ENCODE measurements around the gene STX17. TPM values are rescaled to one million over a fixed set of nuclear protein-coding genes. Genes with fewer than 3 reads are reported as not detected.

The STX17 gene
- total and polyA plus RNA-seq, 7 donors: 5.2 to 31.1 (median 19.6) TPM

- TF ChIP-seq CTCF (IDR thresholded peaks at IDR 0.05): no peak
- WGBS, 3 donors: 67 to 69% (median 67%) methylated on average over 2 of the region's 2 CpGs
- intact Hi-C loops (cut with DNase I): no loop called here
Observed at GRCh38 chr9:99878651-99879050, 27.8 kb upstream of the STX17 start.

GRCh38 chr9:99881769-99882168, 24.7 kb upstream of the STX17 start:
- DNase-seq (no peak), ATAC-seq (no peak)
- Histone ChIP-seq H3K27ac (no peak overlapping the region), H3K36me3 (ENCODE audit: insufficient read depth in 1 of 2, low read depth in 1 of 2) (no peaks in the 10 kb centered on the region), H3K27me3 (ENCODE audit: insufficient read depth in 3 of 3, low read length in 2 of 3) (no peaks in the 10 kb centered on the region), H3K4me1 (no peaks in the 10 kb centered on the region), H3K9me3 (no peaks in the 10 kb centered on the region), H3K4me3 (no peak overlapping the region)
- TF ChIP-seq CTCF (IDR thresholded peaks at IDR 0.05): no peak
- intact Hi-C loops (cut with DNase I): no loop called here

More at GRCh38 chr9:99878651-99879050, 27.8 kb upstream of the STX17 start:
- H3K4me1 ChIP-seq: no peaks in the 10 kb centered on the region
- ATAC-seq (no peak), DNase-seq (no peak)
- H3K9me3 ChIP-seq: no peaks in the 10 kb centered on the region
- no peak overlapping the region for H3K27ac ChIP-seq
- no peaks in the 10 kb centered on the region for H3K27me3 ChIP-seq (ENCODE audit: insufficient read depth in 3 of 3, low read length in 2 of 3)
- no peak overlapping the region for H3K4me3 ChIP-seq
- no peaks in the 10 kb centered on the region for H3K36me3 ChIP-seq (ENCODE audit: insufficient read depth in 1 of 2, low read depth in 1 of 2)

GRCh38 chr9:99885747-99886146, 20.7 kb upstream of the STX17 start:
- Histone ChIP-seq H3K4me1 (no peaks in the 10 kb centered on the region), H3K27me3 (ENCODE audit: insufficient read depth in 3 of 3, low read length in 2 of 3) (no peaks in the 10 kb centered on the region), H3K27ac (no peak overlapping the region), H3K4me3 (no peak overlapping the region), H3K36me3 (ENCODE audit: insufficient read depth in 1 of 2, low read depth in 1 of 2) (no peaks in the 10 kb centered on the region), H3K9me3 (no peaks in the 10 kb centered on the region)
- intact Hi-C loops (cut with DNase I): no loop called here
- no peak for TF ChIP-seq CTCF (IDR thresholded peaks at IDR 0.05)
- DNase-seq: no peak
- ATAC-seq: no peak
- WGBS, 3 donors: 67 to 79% (median 76%) methylated on average over 1 of the region's 1 CpG

GRCh38 chr9:99889120-99889519, 17.3 kb upstream of the STX17 start:
- DNase-seq (no peak), ATAC-seq (no peak)
- intact Hi-C loops (cut with DNase I): no loop called here
- no peak overlapping the region for H3K4me3 ChIP-seq
- no peak overlapping the region for H3K27ac ChIP-seq
- H3K27me3 ChIP-seq (ENCODE audit: insufficient read depth in 3 of 3, low read length in 2 of 3): no peaks in the 10 kb centered on the region
- H3K36me3 ChIP-seq (ENCODE audit: insufficient read depth in 1 of 2, low read depth in 1 of 2): no peaks in the 10 kb centered on the region
- TF ChIP-seq CTCF (IDR thresholded peaks at IDR 0.05): no peak
- H3K9me3 ChIP-seq: no peaks in the 10 kb centered on the region
- 88 to 97% (median 91%) methylated on average over 1 of the region's 1 CpG for WGBS, 3 donors
- H3K4me1 ChIP-seq: no peaks in the 10 kb centered on the region

GRCh38 chr9:99894826-99895225, 11.6 kb upstream of the STX17 start:
- TF ChIP-seq CTCF (IDR thresholded peaks at IDR 0.05): no peak
- Histone ChIP-seq H3K9me3 (no peaks in the 10 kb centered on the region), H3K4me3 (no peak overlapping the region), H3K4me1 (no peaks in the 10 kb centered on the region), H3K27ac (no peak overlapping the region), H3K27me3 (ENCODE audit: insufficient read depth in 3 of 3, low read length in 2 of 3) (no peaks in the 10 kb centered on the region), H3K36me3 (ENCODE audit: insufficient read depth in 1 of 2, low read depth in 1 of 2) (no peaks in the 10 kb centered on the region)
- intact Hi-C loops (cut with DNase I): no loop called here
- 38 to 64% (median 61%) methylated on average over 2 of the region's 2 CpGs for WGBS, 3 donors
- DNase-seq (no peak), ATAC-seq (no peak)

Data from psoas muscle (tissue), 8 donors.